SK-N-SH treated with all-trans-retinoic acid at 6 μM for 48 hours (cell line): ENCODE data around the gene TARBP1.

Source experiments
- BACH2 ChIP-seq: fragments of 250-450 bp; sonication (Bioruptor Pico); IDR thresholded peaks from 2 replicates; pipeline ENCODE4 v1.9.0; 2021; ENCODE audit warnings: mild to moderate bottlenecking, borderline replicate concordance
- PATZ1 ChIP-seq: fragments of 250-450 bp; sonication (Bioruptor Pico); IDR thresholded peaks from 2 replicates; pipeline ENCODE4 v1.8.0; 2020; ENCODE audit warnings: mild to moderate bottlenecking, moderate library complexity, borderline replicate concordance

GRCh38 chr1:234469376-234469775 is 9.6 kb downstream of the TARBP1 start:
- no peak for TF ChIP-seq PATZ1 (CRISPR knock-in tag)
- no peak for TF ChIP-seq BACH2
